HG03095 (cell line): ENCODE data around the gene PPARG.

Experiments used
- ATAC-seq: cut with Tn5 transposase; IDR thresholded peaks from one replicate; pipeline ENCODE4 v1.9.1; 2021; ENCODE audit warnings: moderate library complexity; ENCODE audit not compliant: unreplicated experiment

Gene PPARG

GRCh38 chr3:12308517-12308916 is 19.6 kb downstream of the PPARG start:
- ATAC-seq: no peak

DNA sequence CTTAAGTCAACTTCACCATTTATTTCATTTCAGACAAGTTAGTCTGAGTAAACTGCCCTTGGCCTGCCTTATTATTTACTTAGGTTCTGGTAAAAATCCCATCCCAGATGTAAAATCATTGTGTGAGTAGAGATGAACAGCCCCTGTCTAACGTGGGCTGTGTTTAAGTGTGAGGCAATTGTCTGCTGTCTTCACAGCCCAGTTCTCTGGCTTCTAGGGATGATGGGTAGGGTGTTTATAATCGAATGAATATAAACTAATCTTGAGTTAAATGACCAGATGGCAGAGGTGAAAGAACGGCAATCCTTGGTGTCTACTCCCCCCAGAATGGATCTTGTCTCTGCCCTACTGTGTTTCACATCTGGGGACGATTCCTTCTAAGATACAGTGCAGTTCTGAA is 20.8 kb downstream of the PPARG start:
- no peak for ATAC-seq

- ATAC-seq: no peak
Observed at GRCh38 chr3:12312010-12312409, 23.1 kb downstream of the PPARG start.

- no peak for ATAC-seq
Observed at GRCh38 chr3:12313519-12313918, 24.6 kb downstream of the PPARG start.

GRCh38 chr3:12316253-12316652 is 27.4 kb downstream of the PPARG start:
- ATAC-seq: no peak

DNA sequence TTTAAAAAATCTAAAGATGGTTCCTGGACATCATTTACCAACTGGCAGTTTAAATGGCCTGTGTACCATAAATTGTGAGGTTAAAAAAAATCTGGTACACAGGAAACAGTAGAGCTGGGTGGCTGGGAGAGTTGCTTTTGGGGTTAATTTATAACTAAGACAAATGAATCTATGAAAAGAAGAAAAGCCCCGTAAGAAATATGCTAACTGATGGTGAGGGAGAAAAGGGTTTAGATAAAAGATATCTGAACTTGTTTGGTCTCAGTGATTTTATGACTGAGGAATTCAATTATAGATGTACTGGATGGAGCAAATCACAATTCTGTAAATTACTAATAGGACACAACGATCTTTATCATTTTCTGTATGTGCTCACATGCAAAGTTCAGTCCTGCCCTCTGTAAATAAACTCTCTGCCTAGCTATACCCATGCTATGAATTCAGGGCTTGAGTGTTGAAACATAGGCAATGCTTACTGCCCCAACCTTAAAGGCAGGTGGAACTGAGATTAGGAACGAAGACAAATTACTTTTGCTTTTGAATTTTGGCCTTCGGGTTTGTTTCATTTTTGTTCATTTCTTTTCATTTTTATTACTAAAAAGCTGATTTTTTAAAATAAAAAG is 28.0 kb downstream of the PPARG start:
- peak; percentile 61 for ATAC-seq

- no peak for ATAC-seq
Observed at GRCh38 chr3:12317914-12318313, 29.0 kb downstream of the PPARG start.

- ATAC-seq: no peak
Observed at GRCh38 chr3:12318758-12319621, 30.1 kb downstream of the PPARG start.

- no peak for ATAC-seq
Observed at GRCh38 chr3:12321015-12321414, 32.1 kb downstream of the PPARG start.

- ATAC-seq: no peak
Observed at GRCh38 chr3:12323237-12323636, 34.4 kb downstream of the PPARG start.

- ATAC-seq: no peak
Observed at GRCh38 chr3:12325586-12326515, 37.0 kb downstream of the PPARG start.

DNA sequence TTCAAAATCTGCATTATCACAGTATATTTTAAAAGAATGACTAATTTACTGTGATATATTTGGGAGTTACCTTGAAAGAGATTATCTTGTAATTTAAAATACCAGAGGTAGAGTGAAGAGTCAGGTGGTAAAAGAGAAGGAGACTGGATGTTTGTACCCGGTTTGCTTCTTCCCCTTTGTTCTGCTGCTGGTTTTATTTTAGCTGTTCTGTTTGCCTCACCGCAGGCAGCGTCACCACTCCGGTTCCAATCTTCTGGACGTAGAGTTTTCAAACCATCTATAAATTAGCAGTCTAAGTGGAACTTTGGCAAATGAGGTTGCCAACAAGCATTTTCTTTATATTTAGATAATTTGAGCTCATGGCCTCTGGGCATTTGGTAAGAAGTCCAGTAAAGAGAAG is 38.2 kb downstream of the PPARG start:
- no peak for ATAC-seq

DNA sequence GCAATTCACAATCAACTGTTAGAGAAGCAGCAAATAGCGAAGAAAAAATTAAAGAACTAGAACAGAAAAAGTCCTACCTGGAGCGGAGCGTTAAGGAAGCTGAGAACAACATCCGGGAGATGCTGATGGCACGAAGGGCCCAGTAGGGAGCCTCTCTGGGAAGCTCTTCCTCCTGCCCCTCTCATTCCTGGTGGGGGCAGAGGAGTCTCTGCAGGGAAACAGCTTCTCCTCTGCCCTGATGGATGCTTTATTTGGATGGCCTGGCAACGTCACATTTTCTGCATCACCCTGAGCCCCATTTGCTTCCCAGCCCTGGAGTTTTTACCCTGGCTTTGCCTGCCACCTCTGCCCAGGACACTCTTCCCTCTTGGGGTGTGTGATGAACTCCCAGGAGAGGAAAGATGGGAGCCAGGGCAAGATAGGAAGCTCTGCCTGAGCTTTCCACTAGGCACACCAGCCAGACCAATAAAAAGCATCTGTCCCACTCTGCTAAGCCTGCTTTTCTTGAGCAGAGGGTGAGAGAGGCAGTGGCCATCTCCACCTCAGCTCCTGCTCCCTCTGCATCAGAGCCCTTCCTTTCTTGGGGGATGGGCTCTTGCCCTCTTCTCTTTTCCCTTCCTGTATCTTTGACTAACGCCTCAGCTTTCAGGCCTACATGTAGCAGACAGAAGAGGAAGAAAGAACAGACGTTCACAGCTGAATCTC is 39.4 kb downstream of the PPARG start:
- no peak for ATAC-seq

DNA sequence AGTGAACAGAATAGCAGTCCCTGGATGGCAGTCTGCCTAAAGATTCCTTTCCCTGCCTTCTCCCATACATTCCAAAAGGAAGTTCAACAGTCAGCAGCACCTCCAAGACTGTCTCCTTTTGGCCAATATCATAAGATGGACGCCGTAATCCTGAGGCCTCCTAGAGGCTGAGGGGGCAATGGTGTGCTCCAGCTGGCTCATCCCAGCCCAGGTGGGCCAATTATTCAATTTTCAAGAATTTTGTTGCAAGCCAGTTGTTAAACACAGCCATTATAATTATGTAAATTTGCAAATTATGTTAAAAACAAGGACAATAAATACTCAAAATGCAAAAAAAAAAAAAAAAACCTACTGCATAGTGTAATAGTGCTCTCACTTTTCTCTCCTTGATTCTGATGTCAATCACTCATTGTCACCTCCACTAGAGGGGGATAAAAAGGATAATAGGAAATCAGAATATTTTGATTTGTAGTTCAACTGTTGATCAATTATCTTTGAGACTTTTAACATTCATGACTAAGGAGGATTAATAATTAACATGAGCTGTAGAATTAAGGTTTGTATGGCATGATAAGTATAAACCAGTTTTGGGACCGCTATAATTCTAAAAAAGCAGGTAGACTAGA is 40.1 kb downstream of the PPARG start:
- ATAC-seq: no peak

GRCh38 chr3:12334786-12335185 is 45.9 kb downstream of the PPARG start:
- ATAC-seq: no peak

DNA sequence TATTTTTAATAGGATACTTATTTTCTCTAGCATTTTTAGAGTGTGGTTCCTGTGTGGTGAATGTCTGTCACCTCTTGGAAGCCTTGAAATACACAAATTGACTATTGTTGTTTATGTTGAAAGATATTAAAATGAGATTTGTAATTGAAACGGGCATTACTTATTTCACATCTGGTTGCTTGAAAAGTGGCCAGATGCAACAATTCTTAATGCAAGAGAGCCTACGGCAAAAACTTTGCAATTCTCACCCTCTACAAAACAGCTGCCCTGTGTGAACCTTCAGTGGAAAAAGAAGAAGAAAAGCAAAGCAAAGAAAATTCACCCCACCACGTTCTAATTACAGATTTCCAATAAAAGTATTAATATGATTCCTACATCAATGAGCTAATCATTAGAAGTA is 46.6 kb downstream of the PPARG start:
- ATAC-seq: no peak

DNA sequence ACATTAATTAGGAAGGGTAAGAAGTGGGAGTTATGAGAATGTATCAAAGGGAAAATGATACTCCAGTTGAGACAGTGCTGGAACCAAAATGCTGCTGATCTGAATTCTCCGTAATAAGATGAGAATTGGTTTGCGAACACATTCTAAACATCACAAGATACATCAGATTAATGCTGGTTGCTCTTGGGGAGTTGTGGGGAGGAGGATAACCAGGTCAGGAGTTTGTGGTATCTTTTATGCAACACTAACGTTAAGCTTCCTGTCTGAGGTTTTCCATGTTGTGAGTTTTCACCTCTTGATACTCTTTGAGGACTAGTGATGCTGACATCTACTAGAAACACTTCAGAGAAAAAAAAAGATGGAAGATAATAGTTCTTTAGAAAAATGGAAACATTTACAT is 47.2 kb downstream of the PPARG start:
- ATAC-seq: no peak

DNA sequence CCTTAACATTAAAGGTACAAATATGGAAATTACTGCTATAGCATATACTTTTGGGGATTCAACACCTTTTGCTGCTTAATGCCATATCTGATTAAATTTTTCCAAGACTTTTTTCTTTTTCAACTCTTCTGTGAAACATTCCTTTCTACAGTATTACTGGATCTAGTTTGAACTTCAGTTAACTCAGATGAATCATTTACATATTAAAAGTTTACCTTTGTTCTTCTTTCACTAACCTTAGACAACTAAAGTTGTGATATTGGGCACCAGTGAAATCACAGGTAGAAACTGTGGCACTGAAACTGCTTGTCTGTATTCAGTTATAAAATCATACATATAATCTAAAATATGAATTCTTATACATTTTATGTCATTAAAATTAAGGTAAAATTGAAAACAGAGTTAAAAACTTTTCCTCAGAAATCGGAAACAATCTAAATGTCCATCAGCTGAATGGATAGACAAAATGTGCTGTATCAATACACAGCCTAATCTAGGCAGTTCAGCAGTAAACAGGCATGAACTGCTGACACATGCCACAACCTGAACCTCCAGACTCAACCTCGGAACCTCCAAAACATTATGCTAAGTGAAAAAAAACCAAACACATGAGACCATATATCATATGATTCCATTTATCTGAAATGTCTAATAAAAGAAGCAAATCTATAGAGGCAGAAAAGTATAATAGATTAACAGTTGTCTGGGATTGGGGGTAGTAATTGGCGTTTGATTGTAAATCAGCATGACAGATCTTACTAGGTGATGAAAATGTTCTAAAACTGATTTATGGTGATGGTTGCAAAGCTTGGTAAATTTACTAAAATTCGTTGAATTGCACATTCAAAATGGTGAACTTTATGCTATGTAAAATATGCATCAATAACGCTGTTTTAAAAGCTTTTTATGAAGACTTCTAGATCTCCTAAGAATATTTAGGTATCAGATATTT is 50.0 kb downstream of the PPARG start:
- ATAC-seq: no peak
